Measurements from ENCODE around the gene ADM.

The ADM gene

GRCh38 chr11:10329935-10330334 is 25.1 kb downstream of the ADM start:
- ATAC-seq: no peak

DNA sequence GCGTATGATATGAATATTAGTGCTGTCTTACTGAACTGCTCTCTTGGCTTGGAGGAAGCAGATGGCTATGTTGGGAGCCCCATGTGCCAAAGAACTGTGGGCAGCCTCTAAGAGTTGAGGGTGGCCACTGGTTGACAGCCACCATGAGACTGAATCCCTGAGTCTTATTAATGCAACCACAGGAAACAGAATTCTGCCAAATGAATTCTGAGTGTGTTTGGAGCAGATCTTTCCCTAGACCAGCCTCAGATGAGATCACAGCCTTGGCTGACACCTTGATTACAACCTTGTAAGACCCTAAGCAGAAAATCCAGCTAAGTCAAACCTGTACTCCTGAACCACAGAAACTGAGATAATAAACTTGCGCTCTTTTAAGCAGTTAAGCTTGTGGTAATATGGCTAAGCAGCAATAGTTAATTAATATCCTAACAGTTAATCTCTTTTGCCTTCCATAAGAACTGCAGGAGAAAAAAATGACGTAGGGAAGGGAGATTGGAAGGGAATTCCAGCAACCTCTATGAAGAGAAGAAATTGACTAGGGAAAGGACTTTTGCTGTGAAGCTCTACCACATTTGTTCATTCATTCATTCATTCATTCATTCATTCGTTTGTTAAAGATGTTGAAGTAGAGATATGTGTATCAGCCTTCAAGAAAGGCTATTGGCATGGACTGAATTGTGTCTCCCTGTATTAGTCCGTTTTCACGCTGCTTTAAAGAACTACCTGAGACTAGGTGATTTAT is 26.8 kb downstream of the ADM start:
- ATAC-seq: no peak

DNA sequence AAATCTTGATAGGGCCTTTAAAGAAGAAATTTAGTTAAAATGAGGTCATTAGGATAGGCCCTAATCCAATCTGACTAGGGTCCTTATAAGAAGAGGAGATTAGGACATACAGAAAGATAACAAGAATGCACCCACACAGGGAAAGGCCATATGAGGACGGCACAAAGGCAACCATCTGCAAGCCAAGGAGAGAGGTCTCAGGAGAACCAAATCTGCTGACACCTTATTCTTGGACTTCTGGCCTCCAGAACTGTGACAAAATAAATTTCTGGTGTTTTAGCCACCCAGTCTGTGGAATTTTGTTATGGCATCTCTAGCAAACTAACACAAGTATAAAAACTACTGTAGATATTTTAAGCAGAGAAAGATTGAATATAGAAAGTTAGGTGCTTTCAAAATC is 28.6 kb downstream of the ADM start:
- no peak for ATAC-seq

- no peak for ATAC-seq
Measured at GRCh38 chr11:10338287-10338686, 33.4 kb downstream of the ADM start.

DNA sequence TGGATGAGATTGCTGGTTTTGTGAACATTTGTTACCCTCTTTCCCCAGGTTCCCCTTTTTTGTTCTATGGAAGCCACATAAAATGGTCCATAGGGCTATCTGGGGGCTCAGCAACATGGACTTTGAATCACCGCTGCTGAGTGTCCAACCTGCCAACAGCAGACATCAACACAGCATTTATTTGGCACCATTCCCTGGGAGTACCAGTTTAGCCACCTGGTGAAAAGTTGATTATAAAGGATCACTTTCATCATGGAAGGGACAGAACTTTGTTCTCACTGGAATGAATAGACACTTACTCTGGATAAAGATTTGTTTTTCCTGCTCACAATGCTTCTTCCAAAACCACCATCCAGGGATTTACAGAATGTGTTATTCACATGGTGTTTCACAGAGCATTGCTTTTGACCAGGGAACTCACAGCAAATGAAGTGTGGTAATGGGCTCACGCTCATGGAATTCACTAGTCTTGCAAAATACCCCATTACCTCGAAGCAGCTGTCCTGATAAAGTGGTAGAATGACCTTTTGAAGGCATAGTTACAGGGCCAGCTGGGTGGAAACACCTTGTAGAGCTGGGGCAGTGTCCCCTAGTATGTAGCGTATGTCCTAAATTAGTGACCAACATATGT is 43.9 kb downstream of the ADM start:
- no peak for ATAC-seq

GRCh38 chr11:10349281-10349665 is 44.4 kb downstream of the ADM start:
- no peak for ATAC-seq

DNA sequence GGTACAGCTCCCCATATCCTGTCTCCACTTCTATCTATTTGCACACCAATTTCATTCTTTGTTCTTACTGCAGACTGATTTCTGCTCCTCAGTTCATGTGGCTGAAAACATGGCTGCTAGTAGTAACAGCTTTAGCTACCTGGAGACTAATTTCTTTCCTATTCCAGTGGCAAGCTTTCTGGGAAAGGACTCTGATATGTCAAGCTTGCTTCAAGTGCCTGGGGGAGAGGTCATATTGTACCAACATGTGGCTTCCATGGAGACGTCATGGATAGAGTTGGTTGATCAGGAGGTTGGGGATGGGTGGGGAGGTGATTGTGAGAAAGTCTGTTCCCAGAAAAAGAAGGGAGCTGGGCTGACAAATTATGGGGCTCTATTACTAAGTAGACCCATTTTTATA is 44.9 kb downstream of the ADM start:
- ATAC-seq: no peak

- no peak for ATAC-seq
Measured at GRCh38 chr11:10350334-10350733, 45.5 kb downstream of the ADM start.

DNA sequence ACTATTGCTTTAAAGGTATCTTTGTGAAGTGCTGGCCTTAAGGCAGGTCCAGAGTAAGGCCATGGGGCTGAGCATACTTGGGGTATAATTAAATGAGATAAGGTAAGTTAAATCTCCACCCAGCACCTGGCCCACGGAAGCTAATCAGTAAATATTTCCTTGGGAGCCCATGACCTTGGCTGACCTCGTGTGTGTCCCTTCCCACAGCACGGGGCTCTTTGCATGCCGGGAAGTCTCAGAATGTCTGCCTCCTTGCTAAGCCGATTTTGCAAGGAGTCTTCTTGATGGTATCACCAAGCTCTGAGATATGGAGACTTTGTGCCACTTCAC is 46.5 kb downstream of the ADM start:
- no peak for ATAC-seq

GRCh38 chr11:10351765-10352641 is 47.1 kb downstream of the ADM start:
- no peak for ATAC-seq

DNA sequence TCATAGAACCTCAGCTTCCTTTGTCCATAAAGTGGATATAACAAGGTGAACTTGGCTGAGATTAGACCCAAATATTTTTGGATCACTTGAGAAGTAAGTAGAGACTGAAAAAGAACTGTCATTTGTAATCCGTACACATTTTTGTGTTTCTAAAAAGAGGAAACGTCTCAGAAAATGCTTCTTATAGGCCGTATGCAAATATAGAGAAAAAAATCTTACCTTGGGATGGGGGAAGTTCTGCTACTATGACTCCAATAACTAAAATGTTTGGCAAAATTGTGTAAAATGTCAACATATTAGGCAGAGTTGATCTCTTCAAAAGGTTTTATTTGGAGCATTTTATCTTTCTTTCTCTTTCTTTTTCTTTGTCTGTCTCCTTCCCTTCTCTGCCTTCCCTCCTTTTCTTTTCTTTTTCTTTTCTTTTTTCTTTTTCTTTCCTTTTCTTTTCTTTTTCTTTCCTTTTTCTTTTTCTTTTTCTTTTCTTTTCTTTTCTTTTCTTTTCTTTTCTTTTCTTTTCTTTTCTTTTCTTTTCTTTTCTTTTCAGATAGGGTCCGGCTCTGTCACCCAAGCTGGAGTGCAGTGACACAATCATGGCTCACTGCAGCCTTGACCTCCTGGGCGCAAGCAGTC is 48.2 kb downstream of the ADM start:
- ATAC-seq: no peak

DNA sequence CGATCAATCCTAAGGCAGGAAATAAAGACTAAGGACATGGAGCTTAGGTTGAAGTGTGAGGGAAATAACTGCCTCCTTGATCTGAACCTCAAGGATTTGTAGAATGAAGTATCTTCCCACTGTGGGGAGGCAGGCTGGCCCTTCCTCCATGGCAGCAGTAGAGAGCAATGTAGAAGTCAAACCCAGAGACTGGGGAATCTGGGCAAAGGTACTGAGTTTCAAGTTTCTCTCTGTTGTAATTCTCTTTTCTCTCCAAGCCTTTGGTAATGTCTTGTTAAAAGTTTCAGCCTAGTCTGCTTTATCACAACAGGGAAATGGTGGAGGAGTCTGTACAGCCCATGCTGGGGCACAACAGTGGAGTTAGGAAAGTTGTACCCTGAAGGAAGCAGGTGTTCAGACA is 49.5 kb downstream of the ADM start:
- ATAC-seq: no peak

DNA sequence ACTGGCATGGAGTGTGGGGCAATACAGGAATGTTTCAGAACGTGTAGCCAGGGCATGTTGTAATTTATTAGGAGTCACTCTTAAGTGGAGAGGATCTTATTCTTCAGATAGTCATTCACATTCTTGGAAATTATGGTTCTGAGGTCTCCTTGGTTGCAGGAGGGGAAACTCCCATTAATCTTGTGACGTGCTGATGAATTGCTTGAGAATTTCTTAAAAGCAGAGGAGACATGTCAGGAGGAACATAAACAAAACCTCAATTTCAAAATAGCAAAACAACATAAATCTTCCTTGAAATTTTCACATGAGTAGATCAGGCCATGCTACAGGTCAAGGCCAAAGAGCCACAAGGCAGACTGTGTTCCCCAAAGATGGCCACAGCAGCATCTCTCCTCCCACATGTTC is 50.4 kb downstream of the ADM start:
- no peak for ATAC-seq

GRCh38 chr11:10356161-10356560 is 51.3 kb downstream of the ADM start:
- ATAC-seq: no peak
